HEK293 (cell line): Measurements from ENCODE around the gene COL17A1.
A peak's percentile ranks its signal among the peaks of the same experiment; 100 is the strongest.

Experiments used
- CTCF ChIA-PET: fragments of 350-600 bp; formaldehyde crosslinking; extraction: SDS; loops from one replicate; lab custom pipeline; 2021; ENCODE audit warnings: antibody characterized with exemption; lab: Yijun Ruan, JAX
- POLR2A ChIA-PET: fragments of 300-600 bp; formaldehyde crosslinking; extraction: SDS; loops from one replicate; lab custom pipeline; 2020; ENCODE audit warnings: antibody characterized with exemption, inconsistent platforms; lab: Yijun Ruan, JAX
- H3K27ac ChIP-seq: fragments of 200-500 bp; sonication (Bioruptor generic); 2 replicates; pipeline ENCODE4 v1.5.1; 2014; ENCODE audit warnings: low read depth, low read length, control low read depth, inconsistent platforms; ENCODE audit errors: extremely low read depth
- H3K36me3 ChIP-seq, 2 experiments: fragments of 200-500 bp in 1 of 2; sonication (Bioruptor generic) in 1 of 2; 1 replicate in 1 of 2; 2 replicates in 1 of 2; pipeline ENCODE4 v1.5.1; 2014 to 2017; ENCODE audit warnings: inconsistent platforms in 2 of 2, low read length in 2 of 2; ENCODE audit not compliant: control insufficient read depth in 2 of 2, insufficient read depth in 1 of 2
- H3K4me1 ChIP-seq: fragments of 200-500 bp; sonication (Bioruptor generic); 2 replicates; pipeline ENCODE4 v1.5.1; 2014; ENCODE audit warnings: mild to moderate bottlenecking, low read length, inconsistent platforms; ENCODE audit not compliant: control insufficient read depth, insufficient read depth
- H3K4me3 ChIP-seq: 2 replicates; pipeline ENCODE4 v1.5.1; 2011; ENCODE audit warnings: low read depth, mild to moderate bottlenecking, control low read depth, low read length, moderate library complexity
- H3K9me3 ChIP-seq: fragments of 200-500 bp; sonication (Bioruptor generic); 2 replicates; pipeline ENCODE4 v1.5.1; 2014; ENCODE audit warnings: low read depth, low read length, inconsistent platforms; ENCODE audit not compliant: control insufficient read depth, insufficient read depth
- AEBP2 ChIP-seq: fragments of 450-650 bp; formaldehyde crosslinking; IDR thresholded peaks from 2 replicates; pipeline ENCODE4 v1.5.1; 2016; ENCODE audit warnings: missing biosample characterization, missing genetic modification characterization, borderline replicate concordance
- ATF2 ChIP-seq: fragments of 450-650 bp; formaldehyde crosslinking; IDR thresholded peaks from 2 replicates; pipeline ENCODE4 v1.5.1; 2016; ENCODE audit warnings: missing biosample characterization, missing genetic modification characterization, low read depth
- PBX3 ChIP-seq: sonication (generic); formaldehyde crosslinking; IDR thresholded peaks from 2 replicates; pipeline ENCODE4 v1.8.1; 2022; ENCODE audit warnings: mild to moderate bottlenecking, moderate library complexity, missing genetic modification reagents
- RBAK ChIP-seq: fragments of 450-650 bp; formaldehyde crosslinking; IDR thresholded peaks from 2 replicates; pipeline ENCODE4 v1.5.1; 2016; ENCODE audit warnings: missing biosample characterization, missing genetic modification characterization
- REPIN1 ChIP-seq: fragments of 450-650 bp; formaldehyde crosslinking; IDR thresholded peaks from 2 replicates; pipeline ENCODE4 v1.5.1; 2017; ENCODE audit warnings: missing biosample characterization, missing genetic modification characterization, low read depth
- SP7 ChIP-seq: fragments of 450-650 bp; formaldehyde crosslinking; IDR thresholded peaks from 2 replicates; pipeline ENCODE4 v1.5.1; 2016; ENCODE audit warnings: missing biosample characterization, missing genetic modification characterization
- ZBTB20 ChIP-seq: fragments of 450-650 bp; formaldehyde crosslinking; IDR thresholded peaks from 2 replicates; pipeline ENCODE4 v1.5.1; 2016; ENCODE audit warnings: missing biosample characterization, missing genetic modification characterization
- ZBTB21 ChIP-seq: fragments of 450-650 bp; formaldehyde crosslinking; IDR thresholded peaks from 2 replicates; pipeline ENCODE4 v1.5.1; 2017; ENCODE audit warnings: missing biosample characterization, missing genetic modification characterization
- ZFHX2 ChIP-seq: fragments of 450-650 bp; formaldehyde crosslinking; conservative IDR thresholded peaks from 2 replicates; pipeline ENCODE4 v1.5.1; 2016; ENCODE audit warnings: missing biosample characterization, missing genetic modification characterization
- ZFP69B ChIP-seq: fragments of 450-650 bp; formaldehyde crosslinking; IDR thresholded peaks from 2 replicates; pipeline ENCODE4 v1.5.1; 2016; ENCODE audit warnings: missing biosample characterization, missing genetic modification characterization
- ZNF132 ChIP-seq: fragments of 450-650 bp; formaldehyde crosslinking; IDR thresholded peaks from 2 replicates; pipeline ENCODE4 v1.5.1; 2017; ENCODE audit warnings: missing biosample characterization, missing genetic modification characterization, borderline replicate concordance
- ZNF133 ChIP-seq: fragments of 450-650 bp; formaldehyde crosslinking; IDR thresholded peaks from 2 replicates; pipeline ENCODE4 v1.5.1; 2016; ENCODE audit warnings: missing biosample characterization, missing genetic modification characterization
- ZNF2 ChIP-seq: fragments of 450-650 bp; formaldehyde crosslinking; IDR thresholded peaks from 2 replicates; pipeline ENCODE4 v1.5.1; 2016; ENCODE audit warnings: missing biosample characterization, missing genetic modification characterization
- ZNF335 ChIP-seq: fragments of 450-650 bp; formaldehyde crosslinking; conservative IDR thresholded peaks from 2 replicates; pipeline ENCODE4 v1.5.1; 2016; ENCODE audit warnings: missing biosample characterization, missing genetic modification characterization
- ZNF792 ChIP-seq: fragments of 450-650 bp; formaldehyde crosslinking; IDR thresholded peaks from 2 replicates; pipeline ENCODE4 v1.5.1; 2016; ENCODE audit warnings: missing biosample characterization, missing genetic modification characterization
- TF ChIP-seq, protein P1 (sequence below): fragments of 450-650 bp; formaldehyde crosslinking; IDR thresholded peaks from 2 replicates; pipeline ENCODE4 v1.5.1; 2017; ENCODE audit warnings: missing biosample characterization, missing genetic modification characterization
- TF ChIP-seq, protein P2 (sequence below): fragments of 450-650 bp; formaldehyde crosslinking; IDR thresholded peaks from 2 replicates; pipeline ENCODE4 v1.5.1; 2016; ENCODE audit warnings: missing biosample characterization, missing genetic modification characterization
- TF ChIP-seq, protein P3 (sequence below): fragments of 450-650 bp; formaldehyde crosslinking; IDR thresholded peaks from 2 replicates; pipeline ENCODE4 v1.5.1; 2016; ENCODE audit warnings: missing biosample characterization, missing genetic modification characterization
- TF ChIP-seq, protein P4 (sequence below): fragments of 450-650 bp; formaldehyde crosslinking; IDR thresholded peaks from 2 replicates; pipeline ENCODE4 v1.5.1; 2017; ENCODE audit warnings: missing biosample characterization, missing genetic modification characterization

COL17A1 gene

DNA sequence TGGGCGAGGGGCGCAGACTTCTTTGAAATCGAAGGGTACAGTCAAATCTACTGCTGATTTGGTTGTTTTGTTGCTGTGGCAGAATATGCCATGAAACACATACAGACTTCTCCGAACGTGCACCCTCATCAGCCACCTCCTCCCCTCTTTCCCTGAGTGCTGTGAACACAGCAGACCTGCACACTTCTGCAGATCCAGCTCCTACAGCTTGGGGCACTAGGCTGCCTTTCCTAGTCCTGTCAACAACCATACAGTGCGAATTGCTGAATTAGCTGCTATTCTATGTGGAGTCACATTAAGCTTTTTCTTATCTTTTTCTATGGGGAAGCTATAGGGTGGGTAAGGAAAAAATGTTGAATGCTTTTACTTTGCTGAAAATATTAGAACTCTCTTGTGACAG, 57.5 kb downstream of the COL17A1 start:
- TF ChIP-seq, protein P1, sequence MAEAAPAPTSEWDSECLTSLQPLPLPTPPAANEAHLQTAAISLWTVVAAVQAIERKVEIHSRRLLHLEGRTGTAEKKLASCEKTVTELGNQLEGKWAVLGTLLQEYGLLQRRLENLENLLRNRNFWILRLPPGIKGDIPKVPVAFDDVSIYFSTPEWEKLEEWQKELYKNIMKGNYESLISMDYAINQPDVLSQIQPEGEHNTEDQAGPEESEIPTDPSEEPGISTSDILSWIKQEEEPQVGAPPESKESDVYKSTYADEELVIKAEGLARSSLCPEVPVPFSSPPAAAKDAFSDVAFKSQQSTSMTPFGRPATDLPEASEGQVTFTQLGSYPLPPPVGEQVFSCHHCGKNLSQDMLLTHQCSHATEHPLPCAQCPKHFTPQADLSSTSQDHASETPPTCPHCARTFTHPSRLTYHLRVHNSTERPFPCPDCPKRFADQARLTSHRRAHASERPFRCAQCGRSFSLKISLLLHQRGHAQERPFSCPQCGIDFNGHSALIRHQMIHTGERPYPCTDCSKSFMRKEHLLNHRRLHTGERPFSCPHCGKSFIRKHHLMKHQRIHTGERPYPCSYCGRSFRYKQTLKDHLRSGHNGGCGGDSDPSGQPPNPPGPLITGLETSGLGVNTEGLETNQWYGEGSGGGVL (tag by site-specific recombination): no peak
- TF ChIP-seq ZFHX2 (tag by site-specific recombination) (0 out of 2 replicates have a peak, but pooled peaks have one; percentile 30), SP7 (tag by site-specific recombination) (no peak), AEBP2 (tag by site-specific recombination) (no peak)
- TF ChIP-seq, protein P2, sequence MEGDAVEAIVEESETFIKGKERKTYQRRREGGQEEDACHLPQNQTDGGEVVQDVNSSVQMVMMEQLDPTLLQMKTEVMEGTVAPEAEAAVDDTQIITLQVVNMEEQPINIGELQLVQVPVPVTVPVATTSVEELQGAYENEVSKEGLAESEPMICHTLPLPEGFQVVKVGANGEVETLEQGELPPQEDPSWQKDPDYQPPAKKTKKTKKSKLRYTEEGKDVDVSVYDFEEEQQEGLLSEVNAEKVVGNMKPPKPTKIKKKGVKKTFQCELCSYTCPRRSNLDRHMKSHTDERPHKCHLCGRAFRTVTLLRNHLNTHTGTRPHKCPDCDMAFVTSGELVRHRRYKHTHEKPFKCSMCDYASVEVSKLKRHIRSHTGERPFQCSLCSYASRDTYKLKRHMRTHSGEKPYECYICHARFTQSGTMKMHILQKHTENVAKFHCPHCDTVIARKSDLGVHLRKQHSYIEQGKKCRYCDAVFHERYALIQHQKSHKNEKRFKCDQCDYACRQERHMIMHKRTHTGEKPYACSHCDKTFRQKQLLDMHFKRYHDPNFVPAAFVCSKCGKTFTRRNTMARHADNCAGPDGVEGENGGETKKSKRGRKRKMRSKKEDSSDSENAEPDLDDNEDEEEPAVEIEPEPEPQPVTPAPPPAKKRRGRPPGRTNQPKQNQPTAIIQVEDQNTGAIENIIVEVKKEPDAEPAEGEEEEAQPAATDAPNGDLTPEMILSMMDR (tag by site-specific recombination): peak; percentile 33; the same call in 1 of the 2 replicates
- TF ChIP-seq, all 188 proteins: peak for 2
- peaks cover 21 to 43% of the 10 kb centered on the region in 2 experiments for H3K36me3 ChIP-seq
- H3K4me3 ChIP-seq: no peak overlapping the region
- H3K4me1 ChIP-seq: no peaks in the 10 kb centered on the region
- POLR2A ChIA-PET: no interaction called here
- no peak overlapping the region for H3K27ac ChIP-seq
- CTCF ChIA-PET: interaction anchor here (0.7 to 1.6 kb wide), 9 partner anchors 8 to 263 kb away, joined by 3 to 8 read pairs (median 3); no protein-coding TSS in a partner anchor
- H3K9me3 ChIP-seq: no peaks in the 10 kb centered on the region

- POLR2A ChIA-PET: no interaction called here
- TF ChIP-seq ZNF2 (tag by site-specific recombination) (no peak), ATF2 (tag by site-specific recombination) (no peak), RBAK (tag by site-specific recombination) (no peak), PBX3 (CRISPR knock-in tag) (no peak), ZBTB20 (tag by site-specific recombination) (no peak), REPIN1 (tag by site-specific recombination) (no peak), ZBTB21 (tag by site-specific recombination) (no peak), ZNF132 (tag by site-specific recombination) (no peak), ZNF335 (tag by site-specific recombination) (no peak), ZNF133 (no peak), ZNF792 (tag by site-specific recombination) (no peak), ZFP69B (tag by site-specific recombination) (no peak)
- TF ChIP-seq, protein P3, sequence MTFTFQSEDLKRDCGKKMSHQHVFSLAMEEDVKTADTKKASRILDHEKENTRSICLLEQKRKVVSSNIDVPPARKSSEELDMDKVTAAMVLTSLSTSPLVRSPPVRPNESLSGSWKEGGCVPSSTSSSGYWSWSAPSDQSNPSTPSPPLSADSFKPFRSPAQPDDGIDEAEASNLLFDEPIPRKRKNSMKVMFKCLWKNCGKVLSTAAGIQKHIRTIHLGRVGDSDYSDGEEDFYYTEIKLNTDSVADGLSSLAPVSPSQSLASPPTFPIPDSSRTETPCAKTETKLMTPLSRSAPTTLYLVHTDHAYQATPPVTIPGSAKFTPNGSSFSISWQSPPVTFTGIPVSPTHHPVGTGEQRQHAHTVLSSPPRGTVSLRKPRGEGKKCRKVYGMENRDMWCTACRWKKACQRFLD (tag by site-specific recombination): no peak
- TF ChIP-seq, protein P4, sequence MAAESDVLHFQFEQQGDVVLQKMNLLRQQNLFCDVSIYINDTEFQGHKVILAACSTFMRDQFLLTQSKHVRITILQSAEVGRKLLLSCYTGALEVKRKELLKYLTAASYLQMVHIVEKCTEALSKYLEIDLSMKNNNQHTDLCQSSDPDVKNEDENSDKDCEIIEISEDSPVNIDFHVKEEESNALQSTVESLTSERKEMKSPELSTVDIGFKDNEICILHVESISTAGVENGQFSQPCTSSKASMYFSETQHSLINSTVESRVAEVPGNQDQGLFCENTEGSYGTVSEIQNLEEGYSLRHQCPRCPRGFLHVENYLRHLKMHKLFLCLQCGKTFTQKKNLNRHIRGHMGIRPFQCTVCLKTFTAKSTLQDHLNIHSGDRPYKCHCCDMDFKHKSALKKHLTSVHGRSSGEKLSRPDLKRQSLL (tag by site-specific recombination): no peak
- Histone ChIP-seq H3K9me3 (no peaks in the 10 kb centered on the region), H3K36me3 (peaks cover 33 to 50% of the 10 kb centered on the region in 2 experiments), H3K4me3 (no peak overlapping the region), H3K4me1 (no peaks in the 10 kb centered on the region), H3K27ac (no peak overlapping the region)
- CTCF ChIA-PET: interaction anchor here (0.7 to 1.3 kb wide), 2 partner anchors 23 to 94 kb away, joined by 3 to 4 read pairs; no protein-coding TSS in a partner anchor
Observed at GRCh38 chr10:104026762-104027161, 58.9 kb downstream of the COL17A1 start.
